Stimulated activated CD8-positive, alpha-beta memory T cell treated with anti-CD3 and anti-CD28 coated beads, Interleukin-15, amount 100 ng/mL, for 4 hours (primary cell): ENCODE measurements around the gene CCL7.

Source experiments
- DNase-seq, 2 donors: peaks; one replicate each; pipeline ENCODE4 v3.0.0-alpha.2; 2020; ENCODE audit warnings: low read depth in 2 of 2

Gene CCL7

DNA sequence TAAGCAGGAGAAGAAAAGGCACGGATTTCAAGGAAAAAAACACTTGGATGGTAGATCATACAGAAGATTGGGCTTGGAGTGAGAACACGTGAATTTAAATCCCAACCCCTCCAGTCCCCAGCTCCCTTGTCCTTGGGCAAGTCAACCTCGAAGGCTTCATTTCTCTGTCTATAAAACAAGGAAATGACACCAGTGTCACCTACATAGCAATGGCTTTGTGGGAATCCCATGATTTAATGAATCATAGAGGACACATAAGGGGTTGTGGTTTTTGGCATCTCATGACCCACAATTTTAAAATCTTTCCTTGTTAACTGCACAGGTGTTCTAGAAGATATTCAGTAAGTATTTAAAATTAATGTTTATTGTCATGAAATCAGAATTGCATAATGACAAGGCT is 23.1 kb upstream of the CCL7 start:
- DNase-seq = no peak

DNA sequence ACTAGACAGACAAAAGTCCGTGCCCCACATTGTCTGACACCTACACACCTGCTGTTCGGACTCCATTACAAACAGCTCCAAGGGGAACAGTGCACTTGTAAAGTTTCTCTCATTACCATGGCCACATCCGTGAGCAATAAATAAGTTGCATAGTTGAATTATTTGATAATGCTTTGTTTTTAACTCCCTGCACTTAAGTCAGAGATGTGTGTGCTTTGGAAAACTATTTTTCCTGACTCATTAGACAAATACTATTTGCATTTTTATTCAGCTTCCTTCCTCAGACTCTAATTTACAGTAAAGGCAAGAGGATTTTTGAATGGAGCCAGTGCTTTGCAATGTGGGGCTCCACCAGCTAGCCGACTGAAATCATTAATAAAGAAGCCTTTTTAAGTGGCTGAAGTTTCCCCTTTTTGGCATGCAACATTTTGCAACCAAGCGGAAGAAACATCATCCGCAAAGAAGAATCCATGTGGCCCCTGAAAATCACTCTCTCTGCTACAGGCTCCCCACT is 21.5 kb upstream of the CCL7 start:
- DNase-seq = no peak

DNA sequence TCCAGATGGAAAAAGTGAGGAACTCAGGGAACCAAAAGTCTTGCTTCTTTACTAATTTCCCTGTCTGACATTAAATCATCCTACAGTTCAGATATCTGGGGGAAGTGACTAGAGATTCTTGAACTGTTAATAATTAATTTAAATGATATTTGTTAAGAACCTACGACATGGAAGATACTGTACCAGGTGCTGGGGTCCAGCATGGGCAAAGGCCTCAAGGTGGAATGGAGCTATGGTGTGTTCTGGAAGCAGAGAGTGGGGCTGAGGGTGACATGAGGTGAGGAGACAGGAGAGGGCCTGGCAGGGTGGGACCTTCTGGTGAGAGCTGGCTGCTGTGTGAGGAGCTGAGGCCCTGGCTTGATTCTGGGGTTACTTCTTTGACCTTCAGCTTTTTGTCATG is 21.0 kb upstream of the CCL7 start:
- no peak for DNase-seq

DNA sequence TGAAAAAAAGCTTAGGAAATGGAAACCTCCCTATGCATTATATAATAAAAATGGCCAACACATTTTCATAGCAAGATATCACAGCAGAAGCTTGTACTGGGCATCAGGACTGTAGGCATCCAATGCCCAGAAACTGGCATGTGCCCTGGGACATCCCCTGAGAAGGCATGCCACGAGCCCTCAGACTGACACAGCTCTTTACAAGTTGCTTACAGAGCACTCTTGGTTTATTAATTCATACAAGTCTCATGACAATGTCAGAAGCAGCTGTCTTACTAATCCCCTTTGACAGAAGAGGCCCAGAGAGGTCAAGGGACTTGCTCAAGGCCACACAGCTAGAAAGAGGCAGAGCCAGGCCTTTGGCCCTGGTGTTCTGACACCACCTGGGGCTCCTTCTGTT is 20.5 kb upstream of the CCL7 start:
- DNase-seq = no peak

DNA sequence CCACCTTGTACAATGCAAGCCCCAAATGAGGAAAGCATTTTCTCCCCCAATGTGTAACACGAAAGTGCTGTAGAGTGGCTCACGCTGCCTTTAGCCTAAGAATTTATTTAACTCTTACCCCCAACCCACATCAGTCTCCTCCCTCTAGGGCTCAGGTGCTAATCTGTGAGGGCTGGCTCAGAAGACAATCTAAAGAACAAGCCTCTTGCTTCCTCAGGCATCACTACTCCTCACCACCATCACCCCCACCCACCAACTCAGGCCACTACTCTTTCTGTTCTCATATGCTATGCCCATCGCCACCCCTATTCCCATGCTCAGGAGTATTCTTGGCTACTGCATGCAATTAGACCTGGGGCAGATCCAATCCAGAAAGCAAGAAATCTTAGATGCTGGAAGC is 18.8 kb upstream of the CCL7 start:
- no peak for DNase-seq

DNA sequence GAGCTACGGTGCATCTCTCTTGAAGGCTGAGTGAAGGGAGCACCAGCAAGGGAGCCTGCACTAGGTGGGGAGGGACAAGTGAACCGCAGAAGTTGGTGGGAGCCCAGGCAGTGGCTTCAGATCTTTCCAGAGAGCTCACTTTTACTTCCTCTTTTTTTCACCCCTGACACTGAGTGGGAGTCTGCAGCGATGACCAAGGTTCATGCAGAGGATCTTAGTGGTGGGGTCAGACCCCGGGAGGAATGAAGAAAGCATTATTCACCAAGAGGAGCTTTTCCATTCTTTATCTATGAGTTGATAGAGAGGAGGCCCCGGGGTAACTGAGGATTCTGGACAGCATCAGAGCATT is 18.0 kb upstream of the CCL7 start:
- DNase-seq = no peak

DNA sequence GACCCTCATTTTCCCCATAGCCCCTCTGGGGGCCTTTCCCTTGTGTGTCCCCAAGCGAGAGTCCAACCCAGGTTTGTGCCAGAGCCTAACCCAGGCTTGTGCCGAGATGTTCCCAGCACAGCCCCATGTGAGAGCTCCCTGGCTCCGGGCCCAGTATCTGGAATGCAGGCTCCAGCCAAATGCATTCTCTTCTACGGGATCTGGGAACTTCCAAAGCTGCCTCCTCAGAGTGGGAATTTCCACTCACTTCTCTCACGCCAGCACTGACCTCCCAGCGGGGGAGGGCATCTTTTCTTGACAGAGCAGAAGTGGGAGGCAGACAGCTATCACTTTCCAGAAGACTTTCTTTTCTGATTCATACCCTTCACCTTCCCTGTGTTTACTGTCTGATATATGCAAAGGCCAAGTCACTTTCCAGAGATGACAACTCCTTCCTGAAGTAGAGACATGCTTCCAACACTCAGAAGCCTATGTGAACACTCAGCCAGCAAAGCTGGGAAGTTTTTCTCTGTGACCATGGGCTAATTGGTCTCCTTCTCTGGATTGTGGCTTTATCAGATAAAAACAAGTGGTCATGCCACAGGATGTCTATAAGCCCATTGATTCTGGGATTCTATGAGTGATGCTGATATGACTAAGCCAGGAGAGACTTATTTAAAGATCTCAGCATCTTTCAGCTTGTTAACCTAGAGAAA is 17.4 kb upstream of the CCL7 start:
- no peak for DNase-seq

DNA sequence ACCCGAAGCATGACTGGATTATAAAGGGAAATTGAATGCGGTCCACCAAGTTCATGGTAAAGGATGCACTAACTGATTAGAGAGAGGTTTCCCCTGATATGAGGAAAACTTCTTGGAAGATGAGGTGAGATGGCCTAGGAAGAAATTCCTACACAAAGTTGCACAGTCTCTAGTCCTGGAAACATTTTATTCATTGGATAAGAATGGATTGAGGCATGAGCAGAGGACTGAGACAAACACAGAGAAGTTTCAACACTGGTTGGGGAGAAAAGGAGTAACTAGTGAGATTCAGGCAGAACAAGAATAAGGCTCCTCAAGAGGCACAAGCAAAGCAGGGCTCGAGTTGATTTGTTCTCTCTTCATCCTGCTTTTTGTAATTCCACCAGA is 16.9 kb upstream of the CCL7 start:
- DNase-seq = no peak

DNA sequence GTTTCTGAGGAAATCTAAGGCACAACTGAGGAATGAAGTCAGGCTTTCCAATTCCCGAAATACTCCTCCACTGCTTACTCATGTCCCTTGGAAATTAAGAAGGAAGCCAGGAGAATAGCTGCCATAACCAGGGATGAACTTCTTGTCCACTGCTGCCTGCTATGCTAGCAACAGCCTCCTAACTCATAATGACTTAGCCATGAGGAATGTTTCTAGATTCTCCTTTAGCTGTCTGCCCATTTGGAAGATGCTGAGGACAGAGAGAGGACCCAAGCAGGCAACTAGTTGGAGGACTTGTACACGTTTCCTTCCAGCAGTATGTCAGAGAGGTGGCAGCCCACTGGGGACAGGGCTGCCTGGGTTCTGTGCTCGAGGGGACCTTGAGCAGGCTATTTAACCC is 15.9 kb upstream of the CCL7 start:
- no peak for DNase-seq

DNA sequence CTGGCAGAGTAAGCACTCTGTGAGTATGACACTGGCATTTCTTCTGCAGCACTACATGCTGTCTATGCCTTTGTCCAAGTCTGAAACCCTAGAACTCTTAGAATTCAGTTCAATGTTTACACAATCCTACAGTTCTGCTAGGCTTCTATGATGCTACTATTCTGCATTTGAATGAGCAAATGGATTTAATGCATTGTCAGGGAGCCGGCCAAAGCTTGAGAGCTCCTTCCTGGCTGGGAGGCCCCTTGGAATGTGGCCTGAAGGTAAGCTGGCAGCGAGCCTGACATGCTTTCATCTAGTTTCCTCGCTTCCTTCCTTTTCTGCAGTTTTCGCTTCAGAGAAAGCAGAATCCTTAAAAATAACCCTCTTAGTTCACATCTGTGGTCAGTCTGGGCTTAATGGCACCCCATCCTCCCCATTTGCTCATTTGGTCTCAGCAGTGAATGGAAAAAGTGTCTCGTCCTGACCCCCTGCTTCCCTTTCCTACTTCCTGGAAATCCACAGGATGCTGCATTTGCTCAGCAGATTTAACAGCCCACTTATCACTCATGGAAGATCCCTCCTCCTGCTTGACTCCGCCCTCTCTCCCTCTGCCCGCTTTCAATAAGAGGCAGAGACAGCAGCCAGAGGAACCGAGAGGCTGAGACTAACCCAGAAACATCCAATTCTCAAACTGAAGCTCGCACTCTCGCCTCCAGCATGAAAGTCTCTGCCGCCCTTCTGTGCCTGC is 15.2 kb upstream of the CCL7 start, which contains the start of gene CCL2:
Gene CCL2 (plus strand): TSS at position 635 of the 730 bp plus-strand sequence. CDS start 65 bp downstream, at position 700.
- DNase-seq = no peak

DNA sequence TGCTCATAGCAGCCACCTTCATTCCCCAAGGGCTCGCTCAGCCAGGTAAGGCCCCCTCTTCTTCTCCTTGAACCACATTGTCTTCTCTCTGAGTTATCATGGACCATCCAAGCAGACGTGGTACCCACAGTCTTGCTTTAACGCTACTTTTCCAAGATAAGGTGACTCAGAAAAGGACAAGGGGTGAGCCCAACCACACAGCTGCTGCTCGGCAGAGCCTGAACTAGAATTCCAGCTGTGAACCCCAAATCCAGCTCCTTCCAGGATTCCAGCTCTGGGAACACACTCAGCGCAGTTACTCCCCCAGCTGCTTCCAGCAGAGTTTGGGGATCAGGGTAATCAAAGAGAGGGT is 14.7 kb upstream of the CCL7 start:
- no peak for DNase-seq

DNA sequence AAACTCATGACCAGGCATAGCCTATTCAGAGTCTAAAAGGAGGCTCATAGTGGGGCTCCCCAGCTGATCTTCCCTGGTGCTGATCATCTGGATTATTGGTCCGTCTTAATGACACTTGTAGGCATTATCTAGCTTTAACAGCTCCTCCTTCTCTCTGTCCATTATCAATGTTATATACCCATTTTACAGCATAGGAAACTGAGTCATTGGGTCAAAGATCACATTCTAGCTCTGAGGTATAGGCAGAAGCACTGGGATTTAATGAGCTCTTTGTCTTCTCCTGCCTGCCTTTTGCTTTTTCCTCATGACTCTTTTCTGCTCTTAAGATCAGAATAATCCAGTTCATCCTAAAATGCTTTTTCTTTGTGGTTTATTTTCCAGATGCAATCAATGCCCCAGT is 14.2 kb upstream of the CCL7 start:
- no peak for DNase-seq

DNA sequence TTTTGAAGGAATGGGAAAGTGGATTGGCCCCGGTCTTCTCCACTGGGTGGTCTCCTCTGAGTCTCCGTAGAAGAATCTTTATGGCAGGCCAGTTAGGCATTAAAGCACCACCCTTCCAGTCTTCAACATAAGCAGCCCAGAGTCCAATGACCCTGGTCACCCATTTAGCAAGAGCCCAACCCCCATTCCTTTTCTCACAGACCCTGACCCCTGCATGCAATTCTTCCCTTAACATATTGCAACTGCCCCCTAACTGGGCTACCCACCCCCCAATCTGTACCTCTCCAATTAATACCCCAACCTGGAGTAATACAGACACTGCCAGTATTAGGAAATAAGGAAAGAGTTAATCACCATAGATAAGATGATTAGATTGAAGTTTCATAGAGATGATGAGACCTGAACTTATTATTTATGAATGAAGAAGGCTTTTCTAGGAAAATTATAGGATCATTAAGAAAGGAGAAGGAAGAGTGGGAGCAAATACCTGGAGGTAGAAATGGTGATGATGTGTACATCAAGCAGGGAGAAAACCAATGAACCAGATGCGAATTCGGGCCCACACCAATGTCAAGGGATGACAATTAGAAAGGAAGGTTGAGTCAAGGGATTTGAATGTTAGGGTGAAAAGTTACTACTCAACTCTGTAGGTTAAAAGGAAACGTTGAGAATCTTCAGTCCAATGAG is 12.6 kb upstream of the CCL7 start:
- no peak for DNase-seq

DNA sequence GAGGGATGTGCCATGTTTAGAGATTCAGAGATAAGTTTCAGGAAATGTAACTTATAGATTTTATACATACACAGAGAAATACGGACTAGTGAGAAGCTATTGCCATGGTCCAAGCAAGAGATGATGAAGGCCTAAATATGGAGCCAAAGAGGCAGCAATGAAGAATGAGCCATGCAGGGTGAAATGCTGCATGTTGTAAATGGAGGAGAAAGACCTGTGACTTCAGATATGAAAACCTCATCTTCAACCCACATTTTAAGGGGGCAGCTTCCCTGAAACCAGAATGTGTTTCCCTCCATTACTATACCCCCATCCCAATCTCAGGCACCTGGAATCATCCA is 12.1 kb upstream of the CCL7 start:
- no peak for DNase-seq

DNA sequence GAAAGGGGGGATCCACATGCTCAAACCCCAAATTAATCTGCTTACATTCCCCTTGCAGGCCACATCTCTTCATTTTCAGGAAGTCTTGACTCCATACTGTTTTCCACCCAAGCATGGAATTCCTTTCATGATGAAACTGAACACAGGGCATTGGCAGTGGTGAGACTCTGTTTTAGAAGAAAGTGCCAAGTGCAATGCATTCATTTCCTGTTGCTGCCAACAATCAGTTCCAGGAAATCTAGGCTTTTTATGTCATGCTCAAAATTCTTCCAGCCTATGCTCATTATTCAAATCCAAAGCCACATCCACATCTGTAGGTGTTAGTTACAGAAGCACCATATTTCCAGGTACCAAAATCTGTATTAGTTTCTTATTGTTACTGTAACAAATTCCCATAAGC is 10.9 kb upstream of the CCL7 start:
- DNase-seq = no peak

DNA sequence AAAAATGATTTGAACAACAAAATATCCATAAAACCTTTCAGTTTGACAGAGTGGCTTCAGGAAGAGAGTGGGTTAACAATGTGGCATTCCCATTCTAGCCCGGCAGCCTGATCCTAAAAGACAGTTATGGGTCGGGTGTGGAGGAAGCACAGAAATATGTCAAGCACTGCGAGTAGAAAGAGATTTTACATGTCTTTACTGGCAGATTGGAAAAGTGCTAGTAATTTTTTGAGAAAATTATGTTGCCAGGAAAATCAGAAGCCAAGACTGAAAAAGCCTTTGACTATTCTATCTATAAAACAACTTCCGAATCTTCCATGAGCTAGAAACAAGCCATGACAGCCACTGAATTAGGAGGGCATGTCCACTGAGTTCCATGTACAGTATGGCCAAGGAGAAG is 9.2 kb upstream of the CCL7 start:
- no peak for DNase-seq

DNA sequence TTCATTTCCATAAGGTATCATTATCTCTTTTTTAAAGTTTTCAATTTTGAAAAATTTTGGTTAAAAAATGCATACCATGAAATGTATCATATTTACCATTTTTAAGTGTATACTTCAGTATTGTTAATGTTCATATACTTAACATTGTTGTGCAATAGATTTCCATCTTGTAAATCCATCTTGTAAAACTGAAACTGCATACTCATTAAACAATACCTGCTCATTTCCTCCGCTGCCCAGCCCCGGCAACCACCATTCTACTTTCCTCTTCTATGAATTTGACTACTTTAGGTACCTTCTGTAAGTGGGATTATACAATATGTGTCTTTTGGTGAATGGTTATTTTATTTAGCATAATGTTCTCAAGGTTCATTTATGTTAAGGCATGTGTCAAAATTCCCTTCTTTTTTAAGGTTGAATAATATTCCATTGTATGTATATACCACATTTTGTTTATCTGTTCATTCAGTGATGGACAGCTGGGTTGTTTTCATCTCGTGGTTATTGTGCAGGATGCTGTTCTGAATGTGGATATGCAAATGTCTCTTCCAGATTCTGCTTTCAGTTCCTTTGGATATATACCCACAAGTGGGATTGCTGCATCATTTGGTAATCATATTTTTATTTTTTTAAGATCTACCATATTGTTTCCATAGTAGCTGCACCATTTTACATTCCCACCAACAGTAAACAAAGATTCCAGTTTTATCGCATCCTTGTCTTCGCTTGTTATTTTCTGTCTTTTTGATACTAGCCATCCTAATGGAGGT is 8.3 kb upstream of the CCL7 start:
- no peak for DNase-seq

DNA sequence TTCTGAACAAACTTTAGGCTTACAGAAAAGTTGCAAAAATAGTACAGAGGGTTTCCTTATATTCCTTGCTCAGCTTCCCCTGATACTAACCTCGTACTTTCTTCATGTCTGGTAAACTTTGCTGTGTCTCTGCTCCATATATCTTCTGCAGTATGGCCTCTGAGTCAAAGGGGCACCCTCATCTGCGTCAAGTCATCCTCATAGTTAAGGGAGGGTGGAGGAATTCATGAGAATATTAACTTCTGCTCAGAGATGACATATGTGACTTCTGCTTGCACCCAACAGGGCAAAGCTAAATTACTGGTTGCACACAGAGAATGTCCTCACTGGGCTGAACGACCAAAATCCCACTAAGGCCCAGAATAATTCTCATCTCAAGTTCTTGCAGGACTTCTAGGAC is 4.3 kb upstream of the CCL7 start:
- no peak for DNase-seq

DNA sequence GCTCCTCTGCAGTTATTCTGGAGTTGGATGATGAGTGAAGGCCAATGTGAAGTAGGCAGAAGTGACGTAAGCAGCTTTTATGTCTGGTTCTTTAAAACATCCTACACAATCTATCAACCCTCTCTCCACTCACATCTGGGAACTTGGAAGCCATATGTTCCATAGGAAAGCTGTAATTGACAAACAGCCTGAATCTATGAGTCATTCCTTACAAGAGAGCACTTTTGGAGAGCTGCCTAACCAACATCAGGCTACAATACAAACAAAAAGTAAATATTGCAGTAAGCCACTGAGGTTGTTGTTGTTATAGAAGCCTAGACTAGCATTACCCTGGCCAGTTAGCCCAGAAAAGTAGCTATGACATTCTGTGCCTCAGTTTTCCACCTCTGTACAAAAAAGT is 5.9 kb downstream of the CCL7 start:
- no peak for DNase-seq

DNA sequence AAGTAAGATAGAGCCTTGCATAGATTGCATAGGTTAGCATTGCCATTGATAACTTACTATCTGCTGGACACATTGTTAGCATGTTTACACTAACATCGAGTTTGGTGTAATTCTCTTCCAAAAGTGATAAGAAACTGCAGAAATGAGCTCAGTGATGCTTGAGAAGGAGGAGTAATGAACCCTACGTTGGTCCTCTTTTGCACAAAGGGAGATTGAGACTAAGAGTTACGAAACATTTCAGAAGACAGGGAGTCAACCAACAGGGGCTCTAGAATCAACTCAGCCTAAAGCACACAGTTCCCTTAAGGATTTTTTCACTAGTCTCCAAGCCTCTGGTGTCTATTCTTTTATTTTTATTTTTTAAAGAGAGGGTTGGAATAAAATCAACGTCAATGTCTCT is 6.8 kb downstream of the CCL7 start:
- DNase-seq = no peak

DNA sequence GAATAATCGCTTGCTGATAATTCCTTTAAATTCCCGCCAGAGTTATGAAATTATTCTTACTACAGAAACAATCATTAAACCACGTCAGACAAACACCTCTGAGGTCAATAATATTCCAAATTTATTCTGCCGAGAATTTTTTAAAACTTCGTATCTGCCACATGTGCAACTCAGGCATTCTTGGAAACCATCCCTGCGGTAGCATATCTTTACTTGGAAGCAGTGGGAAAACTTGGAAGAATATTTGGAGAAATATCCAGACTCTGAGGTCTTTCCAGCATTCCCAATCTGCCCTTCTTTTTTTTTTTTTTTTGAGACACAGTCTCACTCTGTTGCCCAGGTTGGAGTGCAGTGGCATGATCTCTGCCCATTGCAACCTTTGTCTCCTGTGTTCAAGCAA is 13.6 kb downstream of the CCL7 start:
- no peak for DNase-seq

DNA sequence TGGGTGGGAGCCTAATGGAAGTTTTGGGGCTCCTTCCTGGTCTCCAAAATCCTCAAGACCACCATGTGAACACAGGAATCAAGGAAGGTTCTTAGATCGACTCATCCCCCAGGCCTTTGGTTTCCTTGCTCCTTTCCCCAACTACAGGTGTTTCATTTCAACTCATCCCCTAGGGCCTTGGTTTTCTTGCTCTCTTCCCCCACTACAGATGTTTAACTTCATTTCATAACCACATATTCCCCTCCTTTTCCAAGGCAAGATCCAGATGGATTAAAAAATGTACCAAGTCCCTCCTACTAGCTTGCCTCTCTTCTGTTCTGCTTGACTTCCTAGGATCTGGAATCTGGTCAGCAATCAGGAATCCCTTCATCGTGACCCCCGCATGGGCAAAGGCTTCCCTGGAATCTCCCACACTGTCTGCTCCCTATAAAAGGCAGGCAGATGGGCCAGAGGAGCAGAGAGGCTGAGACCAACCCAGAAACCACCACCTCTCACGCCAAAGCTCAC is 15.3 kb downstream of the CCL7 start, which contains the start of gene CCL11:
Gene CCL11 (plus strand): TSS at position 457 of the 507 bp plus-strand sequence. CDS start 67 bp downstream, outside the sequence.
- DNase-seq = no peak
